ENCODE results near the gene AK5.

The AK5 gene

GRCh38 chr1:77463216-77463615, 181.4 kb downstream of the AK5 start:
- TF ChIP-seq CTCF (IDR thresholded peaks at IDR 0.05; ENCODE audit: low read depth, low read length) = no peak
- peak in 1 of 2 donors; percentile 15 for DNase-seq (ENCODE audit: low read depth in 2 of 2)

GRCh38 chr1:77465139-77465538, 183.3 kb downstream of the AK5 start:
- no peak for TF ChIP-seq CTCF (IDR thresholded peaks at IDR 0.05; ENCODE audit: low read depth, low read length)

More at GRCh38 chr1:77463216-77463615, 181.4 kb downstream of the AK5 start:
- no peak overlapping the region for H3K4me3 ChIP-seq (replicated peaks in 1 of 2; ENCODE audit: low read depth in 2 of 2, low read length in 2 of 2)

GRCh38 chr1:77465922-77466321, 184.1 kb downstream of the AK5 start:
- TF ChIP-seq CTCF (IDR thresholded peaks at IDR 0.05; ENCODE audit: low read depth, low read length) = no peak
- H3K4me3 ChIP-seq (replicated peaks in 1 of 2; ENCODE audit: low read depth in 2 of 2, low read length in 2 of 2) = no peak overlapping the region
- no peak for DNase-seq (ENCODE audit: low read depth in 2 of 2)

More at GRCh38 chr1:77465139-77465538, 183.3 kb downstream of the AK5 start:
- H3K4me3 ChIP-seq (replicated peaks in 1 of 2; ENCODE audit: low read depth in 2 of 2, low read length in 2 of 2) = no peak overlapping the region
- DNase-seq (ENCODE audit: low read depth in 2 of 2) = no peak

- TF ChIP-seq CTCF (IDR thresholded peaks at IDR 0.05; ENCODE audit: low read depth, low read length) = no peak
- DNase-seq (ENCODE audit: low read depth in 2 of 2) = no peak
- H3K4me3 ChIP-seq (replicated peaks in 1 of 2; ENCODE audit: low read depth in 2 of 2, low read length in 2 of 2) = no peak overlapping the region
Observed at GRCh38 chr1:77467021-77467595, 185.3 kb downstream of the AK5 start.

- TF ChIP-seq CTCF (IDR thresholded peaks at IDR 0.05; ENCODE audit: low read depth, low read length) = no peak
- H3K4me3 ChIP-seq (replicated peaks in 1 of 2; ENCODE audit: low read depth in 2 of 2, low read length in 2 of 2) = no peak overlapping the region
- DNase-seq (ENCODE audit: low read depth in 2 of 2) = peak in 1 of 2 donors; percentile 7
Observed at GRCh38 chr1:77467741-77468140, 185.9 kb downstream of the AK5 start.

- no peak for TF ChIP-seq CTCF (IDR thresholded peaks at IDR 0.05; ENCODE audit: low read depth, low read length)
- no peak overlapping the region for H3K4me3 ChIP-seq (replicated peaks in 1 of 2; ENCODE audit: low read depth in 2 of 2, low read length in 2 of 2)
- no peak for DNase-seq (ENCODE audit: low read depth in 2 of 2)
Observed at GRCh38 chr1:77468257-77468948, 186.6 kb downstream of the AK5 start.
